Fibroblast of gingiva (primary cell): ENCODE results near the gene SLC25A36.
"Not testable (repeated sequence)": the region's sequence is repeated elsewhere in the genome, so short reads cannot be mapped to it uniquely, and the experiment has no call there.

Experiments
- DNase-seq: peaks from one replicate; pipeline ENCODE4 v3.0.0-alpha.2; 2011; ENCODE audit warnings: low read depth

SLC25A36 gene

GRCh38 chr3:140995881-140996280, 54.2 kb downstream of the SLC25A36 start:
- DNase-seq: peak; percentile 3

GRCh38 chr3:141000027-141000663, 58.5 kb downstream of the SLC25A36 start:
- peak; percentile 38 for DNase-seq

- DNase-seq: no peak
Measured at GRCh38 chr3:141000686-141001085, 59.0 kb downstream of the SLC25A36 start.

- DNase-seq: no peak
Measured at GRCh38 chr3:141006344-141006743, 64.7 kb downstream of the SLC25A36 start.

GRCh38 chr3:141009496-141009895, 67.9 kb downstream of the SLC25A36 start:
- no peak for DNase-seq

- DNase-seq: peak; percentile 32
Measured at GRCh38 chr3:141011232-141011996, 69.8 kb downstream of the SLC25A36 start.

GRCh38 chr3:141011997-141012262, 70.3 kb downstream of the SLC25A36 start:
- DNase-seq: no peak

- DNase-seq: no peak
Measured at GRCh38 chr3:141012571-141012970, 70.9 kb downstream of the SLC25A36 start.

- no peak for DNase-seq
Measured at GRCh38 chr3:141015481-141015880, 73.8 kb downstream of the SLC25A36 start.

- DNase-seq: not testable (repeated sequence)
Measured at GRCh38 chr3:141017366-141018322, 76.0 kb downstream of the SLC25A36 start.

- DNase-seq: no peak
Measured at GRCh38 chr3:141019244-141019643, 77.6 kb downstream of the SLC25A36 start.

GRCh38 chr3:141020143-141020830, 78.7 kb downstream of the SLC25A36 start:
- DNase-seq: no peak

- no peak for DNase-seq
Measured at GRCh38 chr3:141021261-141021660, 79.6 kb downstream of the SLC25A36 start.
